ENCODE data around the gene C1QB. TPM values are rescaled to one million over a fixed set of nuclear protein-coding genes. Genes with fewer than 3 reads are reported as not detected.

The C1QB gene
- total RNA-seq, 2 experiments from 2014 or later: not detected

GRCh38 chr1:22619252-22619651 is 33.8 kb upstream of the C1QB start:
- DNase-seq (no peak), ATAC-seq (ENCODE audit: poor library complexity) (no peak)
- Histone ChIP-seq H3K4me3 (ENCODE audit: low read length) (no peak overlapping the region), H3K36me3 (ENCODE audit: insufficient read depth, low read length) (no peaks in the 10 kb centered on the region), H3K27me3 (ENCODE audit: control insufficient read depth in 1 of 2, insufficient read depth in 2 of 2, low read length in 2 of 2) (peaks cover 26 to 29% of the 10 kb centered on the region in 2 experiments), H3K9me3 (ENCODE audit: control insufficient read depth in 1 of 2, insufficient read depth in 1 of 2, low read length in 2 of 2) (peaks cover 0 to 7% of the 10 kb centered on the region in 2 experiments), H3K4me1 (ENCODE audit: insufficient read depth, low read length) (no peaks in the 10 kb centered on the region), H3K27ac (ENCODE audit: low read depth in 1 of 2, low read length in 2 of 2) (no peak overlapping the region)
- no peak for TF ChIP-seq CTCF (IDR thresholded peaks at IDR 0.05)
- Mint-ChIP-seq H3K36me3 (ENCODE audit: low read depth) (no peaks in the 10 kb centered on the region), H3K27ac (no peak overlapping the region), H3K27me3 (peaks cover 49% of the 10 kb centered on the region), H3K4me3 (no peak overlapping the region), H3K4me1 (ENCODE audit: low read depth) (no peaks in the 10 kb centered on the region), H3K9me3 (no peaks in the 10 kb centered on the region)
- ChIA-PET CTCF (no interaction called here), POLR2A (no interaction called here)
- intact Hi-C loops (cut with DNase I, micrococcal nuclease): no loop called here

- peaks cover 49% of the 10 kb centered on the region for H3K27me3 Mint-ChIP-seq
- no peaks in the 10 kb centered on the region for H3K4me1 Mint-ChIP-seq (ENCODE audit: low read depth)
Observed at GRCh38 chr1:22619798-22620197, 33.2 kb upstream of the C1QB start.

GRCh38 chr1:22621761-22622160 is 31.3 kb upstream of the C1QB start:
- ChIA-PET CTCF (no interaction called here), POLR2A (no interaction called here)
- no peaks in the 10 kb centered on the region for H3K4me1 Mint-ChIP-seq (ENCODE audit: low read depth)
- H3K36me3 ChIP-seq (ENCODE audit: insufficient read depth, low read length): no peaks in the 10 kb centered on the region
- H3K27me3 ChIP-seq (ENCODE audit: control insufficient read depth in 1 of 2, insufficient read depth in 2 of 2, low read length in 2 of 2): peaks cover 21 to 34% of the 10 kb centered on the region in 2 experiments
- TF ChIP-seq CTCF (IDR thresholded peaks at IDR 0.05): no peak
- no peak overlapping the region for H3K4me3 ChIP-seq (ENCODE audit: low read length)
- intact Hi-C loops (cut with DNase I, micrococcal nuclease): no loop called here
- no peak overlapping the region for H3K27ac ChIP-seq (ENCODE audit: low read depth in 1 of 2, low read length in 2 of 2)
- ATAC-seq (ENCODE audit: poor library complexity) (no peak), DNase-seq (no peak)
- no peak overlapping the region for H3K27ac Mint-ChIP-seq
- peaks cover 65% of the 10 kb centered on the region for H3K27me3 Mint-ChIP-seq
- H3K9me3 Mint-ChIP-seq: no peaks in the 10 kb centered on the region
- H3K4me1 ChIP-seq (ENCODE audit: insufficient read depth, low read length): no peaks in the 10 kb centered on the region
- H3K36me3 Mint-ChIP-seq (ENCODE audit: low read depth): no peaks in the 10 kb centered on the region
- H3K4me3 Mint-ChIP-seq: no peak overlapping the region
- peaks cover 0 to 9% of the 10 kb centered on the region in 2 experiments for H3K9me3 ChIP-seq (ENCODE audit: control insufficient read depth in 1 of 2, insufficient read depth in 1 of 2, low read length in 2 of 2)

More at GRCh38 chr1:22619798-22620197, 33.2 kb upstream of the C1QB start:
- no peaks in the 10 kb centered on the region for H3K4me1 ChIP-seq (ENCODE audit: insufficient read depth, low read length)
- no peaks in the 10 kb centered on the region for H3K36me3 ChIP-seq (ENCODE audit: insufficient read depth, low read length)
- ChIA-PET CTCF (no interaction called here), POLR2A (no interaction called here)
- intact Hi-C loops (cut with DNase I, micrococcal nuclease): no loop called here
- Mint-ChIP-seq H3K36me3 (ENCODE audit: low read depth) (no peaks in the 10 kb centered on the region), H3K27ac (no peak overlapping the region), H3K4me3 (no peak overlapping the region), H3K9me3 (no peaks in the 10 kb centered on the region)
- TF ChIP-seq CTCF (IDR thresholded peaks at IDR 0.05): no peak
- peaks cover 23 to 29% of the 10 kb centered on the region in 2 experiments for H3K27me3 ChIP-seq (ENCODE audit: control insufficient read depth in 1 of 2, insufficient read depth in 2 of 2, low read length in 2 of 2)
- peaks cover 0 to 7% of the 10 kb centered on the region in 2 experiments for H3K9me3 ChIP-seq (ENCODE audit: control insufficient read depth in 1 of 2, insufficient read depth in 1 of 2, low read length in 2 of 2)
- DNase-seq: no peak
- no peak overlapping the region for H3K27ac ChIP-seq (ENCODE audit: low read depth in 1 of 2, low read length in 2 of 2)
- no peak for ATAC-seq (ENCODE audit: poor library complexity)
- H3K4me3 ChIP-seq (ENCODE audit: low read length): no peak overlapping the region
